B cell (primary cell): ENCODE data around the gene HPCA.

Source experiments
- CTCF ChIP-seq: fragments of 200-600 bp; IDR thresholded peaks from one replicate; pipeline ENCODE4 v1.8.0; 2022; ENCODE audit warnings: antibody characterized with exemption, mild to moderate bottlenecking
- EZH2 ChIP-seq: IDR thresholded peaks from 2 replicates; pipeline ENCODE4 v1.6.1; 2012; ENCODE audit warnings: borderline replicate concordance, low read depth, mild to moderate bottlenecking, moderate library complexity, low read length; ENCODE audit not compliant: insufficient read depth, poor library complexity, severe bottlenecking

GRCh38 chr1:32858791-32859190, 27.5 kb upstream of the HPCA start:
- TF ChIP-seq CTCF (no peak), EZH2 (no peak)
